Fibroblast of pulmonary artery (primary cell): ENCODE measurements around the gene REEP6.

Source experiments
- DNase-seq: peaks from one replicate; pipeline ENCODE4 v3.0.0-alpha.2; 2010; ENCODE audit warnings: low read depth
- H3K4me3 ChIP-seq: replicated peaks from 2 replicates; pipeline ENCODE4 v1.5.1; 2011; ENCODE audit warnings: low read depth, mild to moderate bottlenecking, control low read depth, low read length, moderate library complexity
- CTCF ChIP-seq: IDR thresholded peaks from 2 replicates; pipeline ENCODE4 v1.5.1; 2011; ENCODE audit warnings: mild to moderate bottlenecking, control low read depth, low read length, inconsistent platforms; ENCODE audit errors: missing control alignments

Gene REEP6

GRCh38 chr19:1520203-1520780, 29.3 kb downstream of the REEP6 start:
- TF ChIP-seq CTCF = no peak
- no peak overlapping the region for H3K4me3 ChIP-seq
- DNase-seq = no peak

- DNase-seq = no peak
- TF ChIP-seq CTCF = no peak
- H3K4me3 ChIP-seq = no peak overlapping the region
Observed at GRCh38 chr19:1521636-1522035, 30.7 kb downstream of the REEP6 start.

GRCh38 chr19:1522061-1522460, 31.1 kb downstream of the REEP6 start:
- DNase-seq = no peak
- TF ChIP-seq CTCF = no peak
- H3K4me3 ChIP-seq = no peak overlapping the region

GRCh38 chr19:1522838-1523237, 31.9 kb downstream of the REEP6 start:
- no peak for TF ChIP-seq CTCF
- H3K4me3 ChIP-seq = no peak overlapping the region
- DNase-seq = no peak

GRCh38 chr19:1523412-1524286, 32.7 kb downstream of the REEP6 start, which contains the start of gene PLK5:
Gene PLK5, plus strand, starts transcription at chr19:1524077. Its CDS starts 2,920 bp downstream, at chr19:1526997.
- no peak for DNase-seq
- no peak for TF ChIP-seq CTCF
- no peak within 1 kb of the TSS for H3K4me3 ChIP-seq

- no peak for TF ChIP-seq CTCF
Observed at GRCh38 chr19:1524287-1524971, 33.4 kb downstream of the REEP6 start.

More at GRCh38 chr19:1524287-1524971, 33.4 kb downstream of the REEP6 start:
- no peak for DNase-seq
- no peak overlapping the region for H3K4me3 ChIP-seq
